Endothelial cell of umbilical vein (primary cell): ENCODE data around the gene LY9. TPM values are rescaled to one million over a fixed set of nuclear protein-coding genes. Genes with fewer than 3 reads are reported as not detected.

Experiments used
- BruUV-seq: library from RNA; stranded (reverse); fragments of 400-500 nt; replicated peaks from 2 replicates; lab custom pipeline; 2021; lab: Mats Ljungman, UMichigan
- CTCF ChIA-PET: fragments of 300-600, 350-600 bp; sonication (Branson Sonifier 250); formaldehyde crosslinking; loops from one replicate; lab custom pipeline; 2021; ENCODE audit warnings: antibody characterized with exemption, inconsistent platforms; lab: Charles Lee
- POLR2A ChIA-PET: fragments of 300-600, 350-600 bp; sonication (Branson Sonifier 250); formaldehyde crosslinking; loops from one replicate; lab custom pipeline; 2021; ENCODE audit warnings: antibody characterized with exemption, inconsistent platforms; lab: Charles Lee
- DNase-seq: peaks from one replicate; pipeline ENCODE4 v3.0.0-alpha.2; 2011; ENCODE audit warnings: low read depth, low spot score
- FAIRE-seq: peaks from 2 replicates; lab custom pipeline; 2011; peaks lifted over from hg19 to GRCh38; lab: Jason Lieb, UNC
- H2AFZ ChIP-seq: 2 replicates; pipeline ENCODE4 v1.6.0; 2012; ENCODE audit warnings: low read depth, low read length, control low read depth, inconsistent platforms
- H3K27ac ChIP-seq: 2 replicates; pipeline ENCODE4 v1.5.1; 2011; ENCODE audit warnings: low read depth, mild to moderate bottlenecking, control low read depth, low read length, moderate library complexity; ENCODE audit not compliant: insufficient read depth
- H3K27me3 ChIP-seq, 2 experiments: 2 replicates each; pipeline versions ENCODE4 v1.6.0 to v1.6.1; 2011; ENCODE audit warnings: low read length in 2 of 2, mixed read lengths in 1 of 2; ENCODE audit not compliant: control insufficient read depth in 2 of 2, insufficient read depth in 2 of 2
- H3K36me3 ChIP-seq, 2 experiments: 2 replicates in 1 of 2; 3 replicates in 1 of 2; pipeline ENCODE4 v1.5.1; 2011; ENCODE audit warnings: low read length in 2 of 2, mild to moderate bottlenecking in 1 of 2, moderate library complexity in 1 of 2; ENCODE audit not compliant: control insufficient read depth in 2 of 2, insufficient read depth in 2 of 2; ENCODE audit errors: extremely low read depth in 1 of 2
- H3K4me1 ChIP-seq: 3 replicates; pipeline ENCODE4 v1.5.1; 2011; ENCODE audit warnings: mild to moderate bottlenecking, low read length; ENCODE audit not compliant: control insufficient read depth, insufficient read depth; ENCODE audit errors: extremely low read depth
- H3K4me2 ChIP-seq: 2 replicates; pipeline ENCODE4 v1.6.1; 2011; ENCODE audit warnings: low read length, control low read depth, mixed read lengths; ENCODE audit not compliant: insufficient read depth
- H3K4me3 ChIP-seq, 3 experiments: fragments of 200-600 bp in 1 of 3; sonication (generic), shearing (Covaris generic) in 1 of 3; replicated peaks in 1 of 3; 2 replicates each; pipeline ENCODE4 v1.5.1; 2011 to 2016; ENCODE audit warnings: control low read depth in 3 of 3, low read length in 3 of 3, mild to moderate bottlenecking in 2 of 3, inconsistent platforms in 1 of 3, low read depth in 1 of 3, moderate library complexity in 1 of 3; ENCODE audit not compliant: insufficient read depth in 1 of 3
- H3K79me2 ChIP-seq: 2 replicates; pipeline ENCODE4 v1.6.0; 2012; ENCODE audit warnings: low read length, inconsistent platforms; ENCODE audit not compliant: control insufficient read depth, insufficient read depth
- H3K9ac ChIP-seq: replicated peaks from 2 replicates; pipeline ENCODE3; 2011; ENCODE audit warnings: low read length, control low read depth; ENCODE audit not compliant: insufficient read depth; ENCODE audit errors: extremely low read depth
- H3K9me1 ChIP-seq: replicated peaks from 3 replicates; pipeline ENCODE4 v1.6.0; 2011; ENCODE audit warnings: mild to moderate bottlenecking, low read length; ENCODE audit not compliant: control insufficient read depth, insufficient read depth; ENCODE audit errors: extremely low read depth
- H3K9me3 ChIP-seq: replicated peaks from 2 replicates; pipeline ENCODE4 v1.5.1; 2012; ENCODE audit warnings: low read length, inconsistent platforms; ENCODE audit not compliant: control insufficient read depth, insufficient read depth
- H4K20me1 ChIP-seq: replicated peaks from 2 replicates; pipeline ENCODE3; 2011; ENCODE audit warnings: mild to moderate bottlenecking, low read length; ENCODE audit not compliant: control insufficient read depth, insufficient read depth; ENCODE audit errors: extremely low read depth
- CTCF ChIP-seq, 2 donors: IDR thresholded peaks; 1 replicate in 1 of 2; 2 replicates in 1 of 2; pipeline ENCODE4 v1.5.1; 2011; ENCODE audit warnings: low read length in 2 of 2, mild to moderate bottlenecking in 2 of 2, moderate library complexity in 2 of 2, control low read depth in 1 of 2, inconsistent platforms in 1 of 2, low read depth in 1 of 2; ENCODE audit not compliant: insufficient read depth in 1 of 2; ENCODE audit errors: extremely low read depth in 1 of 2
- EZH2 ChIP-seq: IDR thresholded peaks from 2 replicates; pipeline ENCODE4 v1.6.1; 2012; ENCODE audit warnings: borderline replicate concordance, low read depth, mild to moderate bottlenecking, moderate library complexity, low read length, inconsistent platforms; ENCODE audit not compliant: severe bottlenecking
- FOS ChIP-seq: IDR thresholded peaks from 2 replicates; pipeline ENCODE4 v1.6.1; 2011; ENCODE audit warnings: mild to moderate bottlenecking, low read length, moderate library complexity, borderline replicate concordance; ENCODE audit not compliant: insufficient read depth
- GATA2 ChIP-seq: IDR thresholded peaks from 2 replicates; pipeline ENCODE4 v1.7.0; 2011; ENCODE audit warnings: low read depth, mild to moderate bottlenecking, moderate library complexity, mixed read lengths, low read length; ENCODE audit not compliant: insufficient read length, insufficient read depth
- JUN ChIP-seq: IDR thresholded peaks from 2 replicates; pipeline ENCODE4 v1.6.1; 2011; ENCODE audit warnings: borderline replicate concordance, low read depth; ENCODE audit not compliant: insufficient read length, insufficient read depth
- MAX ChIP-seq: IDR thresholded peaks from 2 replicates; pipeline ENCODE4 v1.6.1; 2011; ENCODE audit not compliant: insufficient read depth, insufficient read length
- MYC ChIP-seq: IDR thresholded peaks from one replicate; pipeline ENCODE4 v1.6.1; 2011; ENCODE audit warnings: mild to moderate bottlenecking, low read depth, low read length
- POLR2A ChIP-seq: IDR thresholded peaks from 2 replicates; pipeline ENCODE4 v1.6.1; 2012; ENCODE audit warnings: low read depth, mild to moderate bottlenecking, control low read depth, low read length
- POLR2AphosphoS5 ChIP-seq: IDR thresholded peaks from 2 replicates; pipeline ENCODE4 v1.6.1; 2012; ENCODE audit warnings: low read depth, mild to moderate bottlenecking, control low read depth, low read length, moderate library complexity; ENCODE audit not compliant: insufficient read depth
- dilution Hi-C: fragments of 300-500 bp; cut with MboI; formaldehyde crosslinking; loops from one replicate; pipeline ENCODE4 v1.15.0; 2019; ENCODE audit warnings: low sequenced_read_pairs; ENCODE audit not compliant: extremely low pct_ligation_motif_present
- intact Hi-C: fragments of 100-400 bp; cut with micrococcal nuclease; formaldehyde crosslinking; loops from one replicate; pipeline ENCODE4 v1.10.0; 2022
- polyA plus RNA-seq, 4 experiments: library from polyadenylated mRNA; depleted of rRNA in 3 of 4; stranded (reverse) in 3 of 4; unstranded in 1 of 4; fragments of >200 nt; gene quantifications; 2 replicates each; pipeline versions ENCODE4 v1.2.1 to v1.2.3, GENCODE V29; 2011 to 2012; ENCODE audit warnings: missing spikeins in 1 of 4
- total RNA-seq: library from RNA; stranded (reverse); gene quantifications from 2 replicates; pipeline ENCODE4 v1.2.3, GENCODE V29; 2021

Gene LY9
- total and polyA plus RNA-seq, 2 donors (not counting 3 experiments of a cell fraction or from before 2014, with no cell fraction given): not detected

GRCh38 chr1:160808289-160808688 lies 12.3 kb downstream of the LY9 start:
- Histone ChIP-seq H2AFZ (no peak overlapping the region), H3K4me3 (no peak overlapping the region), H3K4me1 (no peaks in the 10 kb centered on the region), H3K9ac (no peak overlapping the region), H3K79me2 (no peaks in the 10 kb centered on the region), H3K27me3 (peaks cover 0 to 4% of the 10 kb centered on the region in 2 experiments), H3K36me3 (no peaks in the 10 kb centered on the region), H3K4me2 (no peak overlapping the region), H3K9me1 (no peaks in the 10 kb centered on the region), H4K20me1 (no peaks in the 10 kb centered on the region), H3K9me3 (no peaks in the 10 kb centered on the region), H3K27ac (no peak overlapping the region)
- FAIRE-seq (no peak), DNase-seq (no peak)
- no TSS peak for BruUV-seq
- ChIA-PET CTCF (no interaction called here), POLR2A (no interaction called here)
- TF ChIP-seq POLR2AphosphoS5: no peak
- no peak for TF ChIP-seq CTCF (IDR thresholded peaks at IDR 0.05; ENCODE audit: extremely low read depth in 1 of 2, insufficient read depth in 1 of 2, low read depth in 1 of 2, low read length in 2 of 2)
- TF ChIP-seq EZH2: no peak
- no peak for TF ChIP-seq MAX
- no peak for TF ChIP-seq GATA2
- no peak for TF ChIP-seq POLR2A
- TF ChIP-seq JUN: no peak
- TF ChIP-seq MYC: no peak
- TF ChIP-seq FOS: no peak
- intact Hi-C loops (no loop called here), dilution Hi-C loops (no loop called here)
